GM13976 (cell line): ENCODE measurements around the gene FBXW10B.
"Not testable (repeated sequence)": the region's sequence is repeated elsewhere in the genome, so short reads cannot be mapped to it uniquely, and the experiment has no call there.

Experiments used
- DNase-seq: peaks from one replicate; pipeline ENCODE4 v3.0.0; 2012; ENCODE audit warnings: low spot score
- CTCF ChIP-seq: IDR thresholded peaks from 2 replicates; pipeline ENCODE4 v1.5.1; 2012; ENCODE audit warnings: borderline replicate concordance, mild to moderate bottlenecking; ENCODE audit not compliant: insufficient read depth; ENCODE audit errors: extremely low read depth, missing control alignments, control extremely low read depth
- in situ Hi-C: fragments of 300-500 bp; cut with MboI; formaldehyde crosslinking; loops from one replicate; pipeline ENCODE4 v1.12.0; 2022; ENCODE audit warnings: low sequenced_read_pairs, mixed read lengths, inconsistent platforms; ENCODE audit not compliant: unreplicated experiment

FBXW10B gene

GRCh38 chr17:15619331-15620058 lies at the start of gene FBXW10B:
FBXW10B (minus strand) TSS chr17:15619704; CDS start chr17:15619512, 192 bp downstream.
- DNase-seq, in situ Hi-C loops: not testable (repeated sequence)

- in situ Hi-C loops: no loop called here
- no peak for DNase-seq
- TF ChIP-seq CTCF: no peak
Measured at GRCh38 chr17:15663691-15664090, 44.2 kb upstream of the FBXW10B start.

GRCh38 chr17:15663176-15663575 lies 43.7 kb upstream of the FBXW10B start:
- no peak for TF ChIP-seq CTCF
- DNase-seq: no peak
- in situ Hi-C loops: no loop called here

GRCh38 chr17:15662681-15663080 lies 43.2 kb upstream of the FBXW10B start:
- DNase-seq: no peak
- in situ Hi-C loops: no loop called here
- no peak for TF ChIP-seq CTCF

- no peak for DNase-seq
- in situ Hi-C loops: no loop called here
- no peak for TF ChIP-seq CTCF
Measured at GRCh38 chr17:15660077-15660476, 40.6 kb upstream of the FBXW10B start.

- DNase-seq: no peak
- in situ Hi-C loops: no loop called here
- no peak for TF ChIP-seq CTCF
Measured at GRCh38 chr17:15659663-15660062, 40.2 kb upstream of the FBXW10B start.

GRCh38 chr17:15659236-15659635 lies 39.7 kb upstream of the FBXW10B start:
- no peak for TF ChIP-seq CTCF
- in situ Hi-C loops: no loop called here
- DNase-seq: no peak
